Testis (tissue), 2 donors: ENCODE measurements around the gene CUX1.

ENCODE experiments used
- POLR2A ChIP-seq: fragments of 450-650 bp; IDR thresholded peaks from one replicate; pipeline ENCODE4 v1.6.1; 2017; ENCODE audit warnings: antibody characterized with exemption, mild to moderate bottlenecking, moderate library complexity
- TF ChIP-seq, protein P1 (sequence below), 3 experiments: fragments of 450-650 bp in 2 of 3; fragments of 200-600 bp in 1 of 3; sonication (generic) in 1 of 3; IDR thresholded peaks; one replicate each; pipeline ENCODE4 v1.5.1; 2016 to 2019; ENCODE audit warnings: antibody characterized with exemption in 3 of 3, mild to moderate bottlenecking in 2 of 3, moderate library complexity in 1 of 3

- TF ChIP-seq, protein P1, sequence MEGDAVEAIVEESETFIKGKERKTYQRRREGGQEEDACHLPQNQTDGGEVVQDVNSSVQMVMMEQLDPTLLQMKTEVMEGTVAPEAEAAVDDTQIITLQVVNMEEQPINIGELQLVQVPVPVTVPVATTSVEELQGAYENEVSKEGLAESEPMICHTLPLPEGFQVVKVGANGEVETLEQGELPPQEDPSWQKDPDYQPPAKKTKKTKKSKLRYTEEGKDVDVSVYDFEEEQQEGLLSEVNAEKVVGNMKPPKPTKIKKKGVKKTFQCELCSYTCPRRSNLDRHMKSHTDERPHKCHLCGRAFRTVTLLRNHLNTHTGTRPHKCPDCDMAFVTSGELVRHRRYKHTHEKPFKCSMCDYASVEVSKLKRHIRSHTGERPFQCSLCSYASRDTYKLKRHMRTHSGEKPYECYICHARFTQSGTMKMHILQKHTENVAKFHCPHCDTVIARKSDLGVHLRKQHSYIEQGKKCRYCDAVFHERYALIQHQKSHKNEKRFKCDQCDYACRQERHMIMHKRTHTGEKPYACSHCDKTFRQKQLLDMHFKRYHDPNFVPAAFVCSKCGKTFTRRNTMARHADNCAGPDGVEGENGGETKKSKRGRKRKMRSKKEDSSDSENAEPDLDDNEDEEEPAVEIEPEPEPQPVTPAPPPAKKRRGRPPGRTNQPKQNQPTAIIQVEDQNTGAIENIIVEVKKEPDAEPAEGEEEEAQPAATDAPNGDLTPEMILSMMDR (IDR thresholded peaks at IDR 0.05), result no peak
- no peak for TF ChIP-seq POLR2A
Measured at GRCh38 chr7:102225025-102225424, 407.6 kb downstream of the CUX1 start.
